ENCODE results near the gene DEAF1. TPM values are rescaled to one million over a fixed set of nuclear protein-coding genes. Genes with fewer than 3 reads are reported as not detected.

DEAF1 gene
- total RNA-seq, 1 experiment from 2014 or later: 62.2 TPM

GRCh38 chr11:705646-706438 lies 10.8 kb upstream of the DEAF1 start, which contains the start of gene EPS8L2:
Gene EPS8L2, plus strand, starts transcription at chr11:706231. Its CDS starts 3,177 bp downstream, at chr11:709408.
- TF ChIP-seq ELF4 (CRISPR knock-in tag; IDR thresholded peaks at IDR 0.05; ENCODE audit: low read depth) (no peak), NFE2L1 (CRISPR knock-in tag; IDR thresholded peaks at IDR 0.05) (no peak), SP1 (CRISPR knock-in tag; conservative IDR thresholded peaks at IDR 0.05) (0 out of 2 replicates have a peak, but pooled peaks have one; percentile 19), FOXP1 (CRISPR knock-in tag; IDR thresholded peaks at IDR 0.05; ENCODE audit: borderline replicate concordance) (peak; percentile 14; the same call in 1 of the 2 replicates), HMGXB4 (CRISPR knock-in tag; IDR thresholded peaks at IDR 0.05) (0 out of 2 replicates have a peak, but pooled peaks have one; percentile 42), ZNF138 (CRISPR knock-in tag; conservative IDR thresholded peaks at IDR 0.05) (0 out of 2 replicates have a peak, but pooled peaks have one; percentile 32)
- ChIA-PET CTCF (interaction anchor here (0.6 to 3.8 kb wide), 8 partner anchors 10 to 45 kb away, joined by 3 to 38 read pairs (median 4); partner anchors contain the start of genes DEAF1 and TMEM80), POLR2A (interaction anchor here (1.2 kb wide), 1 partner anchor 57 kb away, joined by 4 read pairs; no protein-coding TSS in a partner anchor)
- Mint-ChIP-seq H3K27ac (peak within 1 kb of the TSS; percentile 53; the same call in 1 of the 2 replicates), H3K4me3 (peak within 1 kb of the TSS; percentile 65), H3K27me3 (ENCODE audit: low read depth) (no peaks in the 10 kb centered on the region), H3K36me3 (no peaks in the 10 kb centered on the region), H3K9me3 (no peaks in the 10 kb centered on the region), H3K4me1 (peaks cover 25% of the 10 kb centered on the region)
- ATAC-seq: peak; percentile 40
- peak; percentile 50 for DNase-seq (ENCODE audit: low spot score)

DNA sequence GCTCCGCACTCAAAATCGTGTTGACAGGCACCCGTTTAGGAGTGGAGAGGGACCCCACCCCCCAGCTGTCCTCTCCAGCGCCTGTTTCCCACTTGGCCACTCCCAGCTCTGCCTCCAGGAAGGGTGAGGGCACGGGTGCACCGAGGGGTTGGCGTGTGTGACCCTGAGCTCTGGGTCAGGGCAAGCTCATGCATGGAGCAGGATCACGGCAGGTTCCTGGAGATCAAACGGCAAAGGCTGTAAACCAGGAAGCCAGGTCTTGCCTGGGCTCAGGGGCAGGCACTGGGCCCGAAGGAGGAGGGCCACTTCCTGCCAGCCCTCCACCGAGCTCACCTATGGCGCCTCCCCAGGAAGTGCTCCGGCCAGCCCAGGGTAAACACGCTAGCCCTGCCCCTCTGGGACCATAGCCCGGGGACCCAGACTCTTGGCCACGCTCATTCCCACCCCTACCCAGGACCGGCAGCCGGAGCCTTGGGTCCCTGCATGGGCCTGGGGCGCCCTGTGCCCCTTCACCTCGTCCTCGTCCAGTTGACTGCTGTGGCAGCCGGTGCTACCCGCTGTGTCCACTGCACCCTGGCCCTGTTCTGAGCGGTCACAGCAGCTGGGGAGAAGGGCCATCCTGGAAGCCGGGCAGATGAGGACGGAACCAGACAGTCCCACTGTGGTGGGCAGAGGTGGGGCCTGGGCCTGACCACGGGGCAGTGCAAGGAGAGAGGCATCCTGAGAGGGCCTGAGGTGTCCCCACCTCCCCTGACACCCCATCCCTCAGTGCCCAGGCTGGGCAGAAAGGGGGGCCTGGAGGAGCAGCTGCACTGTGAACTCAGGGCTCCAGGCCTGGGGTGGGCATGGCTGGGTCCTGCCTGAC lies 10.0 kb upstream of the DEAF1 start:
- ATAC-seq (peak; percentile 8), DNase-seq (ENCODE audit: low spot score) (no peak)
- Mint-ChIP-seq H3K4me3 (peak overlapping the region; percentile 65), H3K36me3 (0 out of 2 replicates have a peak, but pooled peaks cover 3% of the 10 kb centered on the region), H3K4me1 (peaks cover 19% of the 10 kb centered on the region), H3K27me3 (ENCODE audit: low read depth) (no peaks in the 10 kb centered on the region), H3K9me3 (no peaks in the 10 kb centered on the region), H3K27ac (peak overlapping the region; percentile 53; the same call in 1 of the 2 replicates)
- TF ChIP-seq GABPB1 (CRISPR knock-in tag; IDR thresholded peaks at IDR 0.05) (0 out of 2 replicates have a peak, but pooled peaks have one; percentile 18), MYBL2 (CRISPR knock-in tag; IDR thresholded peaks at IDR 0.05) (no peak), ZNF121 (CRISPR knock-in tag; IDR thresholded peaks at IDR 0.05) (no peak), ZNF138 (CRISPR knock-in tag; conservative IDR thresholded peaks at IDR 0.05) (no peak), FOXK1 (CRISPR knock-in tag; IDR thresholded peaks at IDR 0.05) (no peak), ZBTB21 (CRISPR knock-in tag; IDR thresholded peaks at IDR 0.05; ENCODE audit: borderline replicate concordance) (no peak), TP53 (CRISPR knock-in tag; IDR thresholded peaks at IDR 0.05) (no peak), ZNF416 (CRISPR knock-in tag; IDR thresholded peaks at IDR 0.05) (0 out of 2 replicates have a peak, but pooled peaks have one; percentile 33)
- TF ChIP-seq, protein P1, sequence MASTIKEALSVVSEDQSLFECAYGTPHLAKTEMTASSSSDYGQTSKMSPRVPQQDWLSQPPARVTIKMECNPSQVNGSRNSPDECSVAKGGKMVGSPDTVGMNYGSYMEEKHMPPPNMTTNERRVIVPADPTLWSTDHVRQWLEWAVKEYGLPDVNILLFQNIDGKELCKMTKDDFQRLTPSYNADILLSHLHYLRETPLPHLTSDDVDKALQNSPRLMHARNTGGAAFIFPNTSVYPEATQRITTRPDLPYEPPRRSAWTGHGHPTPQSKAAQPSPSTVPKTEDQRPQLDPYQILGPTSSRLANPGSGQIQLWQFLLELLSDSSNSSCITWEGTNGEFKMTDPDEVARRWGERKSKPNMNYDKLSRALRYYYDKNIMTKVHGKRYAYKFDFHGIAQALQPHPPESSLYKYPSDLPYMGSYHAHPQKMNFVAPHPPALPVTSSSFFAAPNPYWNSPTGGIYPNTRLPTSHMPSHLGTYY (CRISPR knock-in tag; IDR thresholded peaks at IDR 0.05): no peak
- TF ChIP-seq, protein P2, sequence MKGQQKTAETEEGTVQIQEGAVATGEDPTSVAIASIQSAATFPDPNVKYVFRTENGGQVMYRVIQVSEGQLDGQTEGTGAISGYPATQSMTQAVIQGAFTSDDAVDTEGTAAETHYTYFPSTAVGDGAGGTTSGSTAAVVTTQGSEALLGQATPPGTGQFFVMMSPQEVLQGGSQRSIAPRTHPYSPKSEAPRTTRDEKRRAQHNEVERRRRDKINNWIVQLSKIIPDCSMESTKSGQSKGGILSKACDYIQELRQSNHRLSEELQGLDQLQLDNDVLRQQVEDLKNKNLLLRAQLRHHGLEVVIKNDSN (CRISPR knock-in tag; IDR thresholded peaks at IDR 0.05): no peak
- CTCF ChIA-PET: interaction anchor here (0.6 to 3.8 kb wide), 7 partner anchors 9 to 45 kb away, joined by 3 to 38 read pairs (median 3); partner anchors contain the start of genes DEAF1 and TMEM80
- POLR2A ChIA-PET: interaction anchor here (0.8 kb wide), 1 partner anchor 9 kb away, joined by 5 read pairs; the partner anchor contains the start of gene TMEM80

All from WTC11 (cell line).